Gastroesophageal sphincter (tissue), 4 donors: ENCODE results near the gene PPIF. TPM values are rescaled to one million over a fixed set of nuclear protein-coding genes. Genes with fewer than 3 reads are reported as not detected.

Experiments used
- ATAC-seq: fragments of 150-250 bp; one replicate; pipeline ENCODE4 v1.9.1; 2016; ENCODE audit warnings: mild to moderate bottlenecking, moderate library complexity
- H3K27ac ChIP-seq, 4 donors: fragments of 200-600 bp; sonication (generic) in 3 of 4; 1 replicate in 3 of 4; 2 replicates in 1 of 4; pipeline ENCODE4 v1.5.1; 2016 to 2019
- H3K27me3 ChIP-seq: fragments of 200-600 bp; sonication (generic); one replicate; pipeline ENCODE4 v1.5.1; 2019
- H3K36me3 ChIP-seq, 2 donors: fragments of 200-600 bp; sonication (generic); one replicate each; pipeline ENCODE4 v1.5.1; 2019; ENCODE audit warnings: control low read depth in 1 of 2
- H3K4me1 ChIP-seq, 3 donors: fragments of 200-600 bp; sonication (generic); 1 replicate in 2 of 3; 2 replicates in 1 of 3; pipeline ENCODE4 v1.5.1; 2016 to 2019; ENCODE audit warnings: control low read depth in 2 of 3
- H3K4me3 ChIP-seq, 2 donors: fragments of 200-600 bp; sonication (generic); one replicate each; pipeline ENCODE4 v1.5.1; 2019; ENCODE audit warnings: mild to moderate bottlenecking in 1 of 2, moderate library complexity in 1 of 2
- H3K9me3 ChIP-seq, 3 donors: fragments of 200-600 bp; sonication (generic); one replicate each; pipeline ENCODE4 v1.5.1; 2017 to 2019; ENCODE audit warnings: control low read depth in 2 of 3
- CTCF ChIP-seq, 4 experiments: fragments of 200-600 bp in 2 of 4; fragments of 450-650 bp in 2 of 4; sonication (generic) in 1 of 4; IDR thresholded peaks; one replicate each; pipeline ENCODE4 v1.5.1; 2017 to 2019; ENCODE audit warnings: antibody characterized with exemption in 4 of 4, mild to moderate bottlenecking in 2 of 4, moderate library complexity in 2 of 4
- EP300 ChIP-seq: sonication (generic); formaldehyde crosslinking; IDR thresholded peaks from one replicate; pipeline ENCODE4 v1.6.1; 2017; ENCODE audit warnings: antibody characterized with exemption, mild to moderate bottlenecking
- POLR2A ChIP-seq, 2 donors: fragments of 450-650 bp; IDR thresholded peaks; one replicate each; pipeline ENCODE4 v1.6.1; 2017; ENCODE audit warnings: antibody characterized with exemption in 2 of 2, mild to moderate bottlenecking in 2 of 2, moderate library complexity in 1 of 2
- POLR2AphosphoS5 ChIP-seq: sonication (generic); formaldehyde crosslinking; IDR thresholded peaks from one replicate; pipeline ENCODE4 v1.6.1; 2017; ENCODE audit warnings: antibody characterized with exemption
- WGBS, 2 donors: methylation state at CpG; one replicate each; pipeline ENCODE4 v1.1.5; 2018; ENCODE audit warnings: low coverage in 1 of 2; 5-methylcytosine and 5-hydroxymethylcytosine counted together
- total RNA-seq, 4 donors: library from RNA; depleted of rRNA; stranded (reverse); fragments of >200 nt; gene quantifications; one replicate each; pipeline ENCODE4 v1.1.0, GENCODE V29; 2016

Gene PPIF
- total RNA-seq, 4 donors from 2014 or later: 16.5 to 38.0 (median 22.8) TPM

DNA sequence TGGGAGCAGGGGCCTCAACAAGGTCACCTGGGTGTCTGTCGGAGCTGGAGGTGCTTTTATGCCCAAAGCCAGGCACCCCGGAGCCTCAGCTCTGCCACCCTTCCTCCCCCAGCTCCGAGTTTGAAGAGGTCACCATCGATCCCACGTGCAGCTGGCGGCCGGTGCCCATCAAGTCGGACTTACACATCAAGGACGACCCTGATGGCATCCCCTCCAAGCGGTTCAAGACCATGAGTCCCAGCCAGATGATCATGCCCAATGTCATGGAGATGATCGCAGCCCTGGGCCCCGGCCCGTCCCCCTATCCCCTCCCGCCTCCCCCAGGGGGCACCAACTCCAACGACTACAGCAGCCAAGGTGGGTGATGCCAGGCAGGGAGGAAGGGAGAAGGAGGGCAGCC lies 41.3 kb upstream of the PPIF start:
- Histone ChIP-seq H3K4me1 (peaks cover 0 to 3% (median 0%) of the 10 kb centered on the region in 3 donors), H3K36me3 (peaks cover 0 to 100% of the 10 kb centered on the region in 2 donors), H3K27me3 (no peaks in the 10 kb centered on the region), H3K9me3 (no peaks in the 10 kb centered on the region), H3K27ac (peak overlapping the region in 1 of 4 donors; percentile 13), H3K4me3 (no peak overlapping the region)
- no peak for ATAC-seq
- TF ChIP-seq POLR2A (IDR thresholded peaks at IDR 0.05): no peak
- no peak for TF ChIP-seq CTCF (IDR thresholded peaks at IDR 0.05)
- TF ChIP-seq POLR2AphosphoS5: no peak
- TF ChIP-seq EP300: no peak
- WGBS, 2 donors: no CpG with 5 or more reads among the region's 15 CpGs

DNA sequence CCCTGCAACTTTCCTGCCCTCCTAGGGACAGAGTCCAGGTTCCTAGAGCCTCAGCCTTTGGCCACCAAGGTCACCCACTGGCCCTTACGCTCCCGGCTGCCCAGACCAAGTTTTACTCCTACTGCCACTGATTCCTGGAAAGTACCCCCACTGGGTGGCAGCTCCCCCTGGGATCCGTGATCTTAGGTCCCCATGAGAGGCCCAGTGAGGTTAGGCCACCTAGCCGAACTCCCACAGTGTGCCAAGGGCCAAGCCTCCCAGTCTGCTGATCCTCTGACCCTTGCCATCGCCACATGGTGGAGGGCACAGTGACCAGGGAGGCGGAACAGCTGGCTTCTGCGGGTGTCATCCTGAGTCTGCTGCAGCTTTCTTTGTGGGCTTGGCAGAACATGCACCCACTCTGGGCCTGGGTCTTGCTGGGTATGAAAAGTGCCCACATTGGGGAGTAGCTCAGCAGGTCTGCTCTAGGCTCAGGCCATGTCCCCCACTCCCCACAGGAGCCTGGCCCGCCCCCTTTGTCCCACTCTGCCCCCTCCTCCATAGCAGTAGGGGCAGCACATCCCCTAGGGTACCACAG lies 40.5 kb upstream of the PPIF start:
- H3K4me3 ChIP-seq: no peak overlapping the region
- H3K36me3 ChIP-seq: peaks cover 0 to 100% of the 10 kb centered on the region in 2 donors
- TF ChIP-seq CTCF (IDR thresholded peaks at IDR 0.05): no peak
- TF ChIP-seq EP300: no peak
- TF ChIP-seq POLR2A (IDR thresholded peaks at IDR 0.05): no peak
- no peak for TF ChIP-seq POLR2AphosphoS5
- no peaks in the 10 kb centered on the region for H3K27me3 ChIP-seq
- ATAC-seq: no peak
- 92% methylated on average over 5 of the region's 8 CpGs; no CpG with 5 or more reads in 1 of the 2 donors for WGBS, 2 donors
- H3K27ac ChIP-seq: peak overlapping the region in 1 of 4 donors; percentile 13
- no peaks in the 10 kb centered on the region for H3K9me3 ChIP-seq
- H3K4me1 ChIP-seq: peaks cover 0 to 3% (median 0%) of the 10 kb centered on the region in 3 donors

GRCh38 chr10:79308016-79308415 lies 39.3 kb upstream of the PPIF start:
- 66 to 75% methylated on average over 3 to 4 of the region's 7 CpGs for WGBS, 2 donors
- Histone ChIP-seq H3K4me1 (peaks cover 0 to 3% (median 0%) of the 10 kb centered on the region in 3 donors), H3K27me3 (no peaks in the 10 kb centered on the region), H3K9me3 (no peaks in the 10 kb centered on the region), H3K36me3 (peaks cover 0 to 100% of the 10 kb centered on the region in 2 donors), H3K4me3 (no peak overlapping the region), H3K27ac (no peak overlapping the region)
- no peak for TF ChIP-seq CTCF (IDR thresholded peaks at IDR 0.05)
- TF ChIP-seq POLR2AphosphoS5: no peak
- TF ChIP-seq EP300: no peak
- TF ChIP-seq POLR2A (IDR thresholded peaks at IDR 0.05): no peak
- no peak for ATAC-seq

DNA sequence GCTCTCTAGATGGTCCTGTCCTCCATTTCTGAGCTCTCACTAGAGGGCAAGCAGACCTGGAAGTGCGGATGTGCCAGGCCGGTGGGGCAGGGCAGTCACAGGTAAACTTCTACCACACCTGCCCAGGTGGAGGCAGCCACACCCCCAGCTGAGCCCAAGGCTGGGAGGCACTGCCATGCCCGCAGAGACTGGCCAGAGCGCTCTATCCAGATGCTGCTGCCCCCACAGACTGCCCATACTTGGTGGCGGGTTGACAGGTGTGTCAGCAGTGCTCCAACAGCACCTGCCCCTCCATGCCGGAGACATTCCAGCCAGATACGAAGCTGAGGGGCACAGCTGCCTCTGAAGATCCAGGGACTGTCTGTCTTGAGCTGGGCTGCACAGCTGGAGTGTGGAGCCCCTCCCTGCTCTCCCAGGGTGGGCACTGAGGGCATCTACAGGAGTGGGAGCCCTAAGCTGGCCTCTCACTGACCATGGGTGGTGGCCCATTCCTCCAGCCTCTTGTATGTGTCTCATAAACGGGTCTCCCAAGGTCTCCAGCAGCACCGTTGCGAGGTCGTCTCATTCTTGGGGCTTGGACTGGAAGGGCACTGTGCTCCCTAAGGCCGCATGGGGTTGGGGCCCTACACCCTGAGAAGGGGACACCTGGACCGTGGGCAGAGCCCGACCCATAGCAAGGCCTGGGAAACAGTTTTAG lies 38.2 kb upstream of the PPIF start:
- H3K27ac ChIP-seq: no peak overlapping the region

More for the DNA sequence above, 38.2 kb upstream of the PPIF start:
- peaks cover 0 to 100% of the 10 kb centered on the region in 2 donors for H3K36me3 ChIP-seq
- H3K4me3 ChIP-seq: no peak overlapping the region
- TF ChIP-seq EP300 (no peak), CTCF (IDR thresholded peaks at IDR 0.05) (no peak), POLR2A (IDR thresholded peaks at IDR 0.05) (no peak), POLR2AphosphoS5 (no peak)
- no peaks in the 10 kb centered on the region for H3K27me3 ChIP-seq
- WGBS, 2 donors: no CpG with 5 or more reads among the region's 14 CpGs
- no peak for ATAC-seq
- H3K4me1 ChIP-seq: peaks cover 0 to 3% (median 0%) of the 10 kb centered on the region in 3 donors
- no peaks in the 10 kb centered on the region for H3K9me3 ChIP-seq
